ENCODE data around the gene RHOT1. TPM values are rescaled to one million over a fixed set of nuclear protein-coding genes. Genes with fewer than 3 reads are reported as not detected.

RHOT1 gene
- total RNA-seq, 1 experiment from 2014 or later = 23.0 TPM

DNA sequence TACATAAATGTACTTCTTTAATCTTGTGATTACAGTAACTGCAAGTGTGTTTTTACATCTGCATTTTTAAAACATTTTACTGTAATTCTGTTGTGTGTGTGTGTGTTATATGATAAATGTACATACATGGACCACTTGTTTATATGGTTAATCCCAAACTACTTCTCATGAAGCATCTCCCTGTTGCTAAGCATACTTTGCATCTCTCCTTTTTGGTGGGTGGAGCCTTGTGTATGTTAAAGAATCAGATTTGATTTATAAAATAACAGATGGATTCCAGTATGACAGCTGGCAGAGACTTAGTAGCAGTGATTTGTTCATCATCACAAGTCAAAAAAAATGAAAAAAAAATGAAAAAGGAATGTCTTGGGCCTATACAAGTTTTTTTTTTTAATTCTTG lies 67.3 kb downstream of the RHOT1 start:
- H3K4me3 Mint-ChIP-seq (ENCODE audit: low read depth, unreplicated experiment) = no peak overlapping the region
- no TSS peak for BruUV-seq (replicated peaks)
- DNase-seq = no peak
- no peaks in the 10 kb centered on the region for H3K27me3 Mint-ChIP-seq (ENCODE audit: unreplicated experiment)
- no peaks in the 10 kb centered on the region for H3K9me3 Mint-ChIP-seq (ENCODE audit: low read depth, unreplicated experiment)
- H3K27ac Mint-ChIP-seq (ENCODE audit: unreplicated experiment) = no peak overlapping the region
- peaks cover 7% of the 10 kb centered on the region for H3K36me3 Mint-ChIP-seq (ENCODE audit: insufficient read depth, unreplicated experiment)
- peaks cover 13% of the 10 kb centered on the region for H3K4me1 Mint-ChIP-seq (ENCODE audit: low read depth, unreplicated experiment)
- intact Hi-C loops (cut with micrococcal nuclease; ENCODE audit: unreplicated experiment) = no loop called here
- CTCF ChIA-PET = no interaction called here
- TF ChIP-seq, protein P1, sequence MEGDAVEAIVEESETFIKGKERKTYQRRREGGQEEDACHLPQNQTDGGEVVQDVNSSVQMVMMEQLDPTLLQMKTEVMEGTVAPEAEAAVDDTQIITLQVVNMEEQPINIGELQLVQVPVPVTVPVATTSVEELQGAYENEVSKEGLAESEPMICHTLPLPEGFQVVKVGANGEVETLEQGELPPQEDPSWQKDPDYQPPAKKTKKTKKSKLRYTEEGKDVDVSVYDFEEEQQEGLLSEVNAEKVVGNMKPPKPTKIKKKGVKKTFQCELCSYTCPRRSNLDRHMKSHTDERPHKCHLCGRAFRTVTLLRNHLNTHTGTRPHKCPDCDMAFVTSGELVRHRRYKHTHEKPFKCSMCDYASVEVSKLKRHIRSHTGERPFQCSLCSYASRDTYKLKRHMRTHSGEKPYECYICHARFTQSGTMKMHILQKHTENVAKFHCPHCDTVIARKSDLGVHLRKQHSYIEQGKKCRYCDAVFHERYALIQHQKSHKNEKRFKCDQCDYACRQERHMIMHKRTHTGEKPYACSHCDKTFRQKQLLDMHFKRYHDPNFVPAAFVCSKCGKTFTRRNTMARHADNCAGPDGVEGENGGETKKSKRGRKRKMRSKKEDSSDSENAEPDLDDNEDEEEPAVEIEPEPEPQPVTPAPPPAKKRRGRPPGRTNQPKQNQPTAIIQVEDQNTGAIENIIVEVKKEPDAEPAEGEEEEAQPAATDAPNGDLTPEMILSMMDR (IDR thresholded peaks at IDR 0.05; ENCODE audit: unreplicated experiment) = no peak

DNA sequence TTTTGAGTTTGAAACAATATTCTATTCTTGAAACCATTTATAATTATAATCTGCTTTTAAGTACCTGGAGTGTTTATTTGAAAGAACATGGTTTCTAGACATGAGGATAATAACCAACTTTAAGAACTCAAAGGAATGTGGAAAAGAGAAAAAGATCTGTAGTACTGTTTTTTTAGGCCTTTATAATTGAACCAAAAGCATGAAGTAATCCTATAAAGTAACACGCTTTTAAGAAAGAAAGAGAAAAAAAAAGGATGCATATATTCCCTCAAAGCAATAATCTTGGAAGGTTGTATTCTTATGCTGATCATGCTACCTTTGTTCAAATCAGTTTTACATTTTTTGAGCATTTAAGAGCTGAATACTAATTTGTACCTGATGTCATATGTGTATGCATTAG lies 69.4 kb downstream of the RHOT1 start:
- intact Hi-C loops (cut with micrococcal nuclease; ENCODE audit: unreplicated experiment) = no loop called here
- CTCF ChIA-PET = interaction anchor here (0.5 to 0.7 kb wide), 2 partner anchors 63 to 299 kb away, joined by 3 read pairs; no protein-coding TSS in a partner anchor

DNA sequence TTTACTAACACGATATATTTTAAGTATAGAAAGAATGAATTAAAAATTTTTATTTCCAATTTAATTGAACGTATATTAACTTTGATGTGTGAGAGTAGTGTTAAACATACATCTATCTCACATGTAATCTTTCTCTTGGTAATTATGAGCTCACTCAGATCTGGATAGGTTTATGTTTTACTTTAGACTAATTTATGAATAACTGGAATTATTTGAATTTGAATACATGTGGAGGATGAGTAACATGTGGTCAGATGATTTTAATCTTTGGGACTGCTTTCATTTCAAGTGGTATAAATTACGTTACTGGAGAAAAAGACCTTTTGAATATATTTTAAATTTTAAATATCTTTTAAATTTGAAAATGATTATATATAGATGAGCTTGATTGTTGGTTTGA lies 73.4 kb downstream of the RHOT1 start:
- no TSS peak for BruUV-seq (replicated peaks)
- no peaks in the 10 kb centered on the region for H3K9me3 Mint-ChIP-seq (ENCODE audit: low read depth, unreplicated experiment)
- no peak overlapping the region for H3K4me3 Mint-ChIP-seq (ENCODE audit: low read depth, unreplicated experiment)
- H3K27me3 Mint-ChIP-seq (ENCODE audit: unreplicated experiment) = no peaks in the 10 kb centered on the region
- H3K4me1 Mint-ChIP-seq (ENCODE audit: low read depth, unreplicated experiment) = no peaks in the 10 kb centered on the region
- no peak overlapping the region for H3K27ac Mint-ChIP-seq (ENCODE audit: unreplicated experiment)
- DNase-seq = no peak
- CTCF ChIA-PET = no interaction called here
- no peaks in the 10 kb centered on the region for H3K36me3 Mint-ChIP-seq (ENCODE audit: insufficient read depth, unreplicated experiment)
- TF ChIP-seq, protein P1 (IDR thresholded peaks at IDR 0.05; ENCODE audit: unreplicated experiment) = no peak
- intact Hi-C loops (cut with micrococcal nuclease; ENCODE audit: unreplicated experiment) = no loop called here

More for the DNA sequence above, 69.4 kb downstream of the RHOT1 start:
- H3K4me3 Mint-ChIP-seq (ENCODE audit: low read depth, unreplicated experiment) = no peak overlapping the region
- H3K9me3 Mint-ChIP-seq (ENCODE audit: low read depth, unreplicated experiment) = no peaks in the 10 kb centered on the region
- no peak for DNase-seq
- H3K27ac Mint-ChIP-seq (ENCODE audit: unreplicated experiment) = no peak overlapping the region
- BruUV-seq (replicated peaks) = no TSS peak
- TF ChIP-seq, protein P1 (IDR thresholded peaks at IDR 0.05; ENCODE audit: unreplicated experiment) = no peak
- no peaks in the 10 kb centered on the region for H3K27me3 Mint-ChIP-seq (ENCODE audit: unreplicated experiment)
- H3K36me3 Mint-ChIP-seq (ENCODE audit: insufficient read depth, unreplicated experiment) = peaks cover 7% of the 10 kb centered on the region
- no peaks in the 10 kb centered on the region for H3K4me1 Mint-ChIP-seq (ENCODE audit: low read depth, unreplicated experiment)

DNA sequence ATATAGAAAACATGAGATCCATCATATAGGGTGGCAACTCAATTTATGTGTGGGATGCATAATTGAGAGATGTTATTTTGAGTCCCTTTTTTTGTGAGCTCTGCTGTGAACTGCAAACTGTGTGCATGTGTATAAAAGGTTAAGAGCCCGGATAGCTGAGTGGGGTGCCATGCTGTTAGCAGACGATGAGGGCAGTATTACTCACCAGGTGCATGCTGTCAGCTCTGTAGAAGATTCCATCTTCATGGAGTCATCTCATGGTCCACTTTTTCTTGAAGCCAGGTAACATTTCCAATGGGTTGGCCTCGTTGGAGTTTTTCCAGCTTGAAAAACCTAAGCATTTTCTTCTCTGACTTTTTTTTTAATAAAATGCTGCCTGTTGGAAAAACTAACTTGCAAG lies 80.3 kb downstream of the RHOT1 start:
- H3K9me3 Mint-ChIP-seq (ENCODE audit: low read depth, unreplicated experiment) = no peaks in the 10 kb centered on the region
- no peaks in the 10 kb centered on the region for H3K4me1 Mint-ChIP-seq (ENCODE audit: low read depth, unreplicated experiment)
- CTCF ChIA-PET = no interaction called here
- H3K4me3 Mint-ChIP-seq (ENCODE audit: low read depth, unreplicated experiment) = no peak overlapping the region
- BruUV-seq (replicated peaks) = no TSS peak
- intact Hi-C loops (cut with micrococcal nuclease; ENCODE audit: unreplicated experiment) = no loop called here
- no peak overlapping the region for H3K27ac Mint-ChIP-seq (ENCODE audit: unreplicated experiment)
- H3K36me3 Mint-ChIP-seq (ENCODE audit: insufficient read depth, unreplicated experiment) = no peaks in the 10 kb centered on the region
- H3K27me3 Mint-ChIP-seq (ENCODE audit: unreplicated experiment) = no peaks in the 10 kb centered on the region
- no peak for DNase-seq
- TF ChIP-seq, protein P1 (IDR thresholded peaks at IDR 0.05; ENCODE audit: unreplicated experiment) = no peak
